GM18861 (cell line): Measurements from ENCODE around the gene MSTN.

Source experiments
- ATAC-seq: cut with Tn5 transposase; IDR thresholded peaks from one replicate; pipeline ENCODE4 v1.9.1; 2021; ENCODE audit not compliant: unreplicated experiment

The MSTN gene

DNA sequence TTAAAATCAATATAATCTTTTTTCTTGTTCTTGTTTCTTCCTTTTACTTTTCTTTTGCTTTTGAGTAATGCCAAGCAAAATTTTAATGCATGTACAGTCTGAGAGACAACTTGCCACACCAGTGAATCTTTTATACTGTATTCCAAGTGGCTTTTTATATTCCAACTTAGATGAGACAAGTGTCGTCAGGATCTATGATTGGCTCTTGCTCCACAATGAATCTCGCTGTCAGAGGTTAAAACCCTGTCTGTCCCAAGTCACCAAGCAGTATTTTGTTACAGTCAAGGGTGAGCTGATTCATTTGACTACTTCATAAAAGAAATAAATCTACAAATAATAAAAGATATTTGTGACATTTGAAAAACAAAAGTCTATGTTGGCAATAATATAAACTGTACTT, at the start of gene MSTN:
MSTN (minus strand) TSS at position 129 of the 400 bp plus-strand sequence. CDS start 133 bp downstream, outside the sequence.
- no peak for ATAC-seq

DNA sequence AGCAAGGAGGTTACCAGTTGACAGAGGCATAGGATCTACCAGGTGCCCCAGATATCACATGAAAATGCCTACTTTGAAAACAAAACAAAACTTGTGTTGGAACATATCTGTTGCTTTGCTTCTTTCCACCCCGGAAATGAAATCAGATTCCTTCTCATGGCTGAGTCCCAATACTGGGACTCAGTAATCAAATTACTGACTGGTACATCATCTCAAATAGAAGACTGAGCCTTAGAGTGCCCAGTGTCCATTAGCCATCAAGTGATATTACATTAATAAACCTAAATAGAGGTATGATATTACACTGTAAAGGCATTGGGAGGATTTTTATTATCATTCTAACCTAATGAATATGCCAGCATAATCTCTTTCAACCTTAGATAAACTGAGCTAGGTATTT, 48.6 kb upstream of the MSTN start:
- no peak for ATAC-seq

DNA sequence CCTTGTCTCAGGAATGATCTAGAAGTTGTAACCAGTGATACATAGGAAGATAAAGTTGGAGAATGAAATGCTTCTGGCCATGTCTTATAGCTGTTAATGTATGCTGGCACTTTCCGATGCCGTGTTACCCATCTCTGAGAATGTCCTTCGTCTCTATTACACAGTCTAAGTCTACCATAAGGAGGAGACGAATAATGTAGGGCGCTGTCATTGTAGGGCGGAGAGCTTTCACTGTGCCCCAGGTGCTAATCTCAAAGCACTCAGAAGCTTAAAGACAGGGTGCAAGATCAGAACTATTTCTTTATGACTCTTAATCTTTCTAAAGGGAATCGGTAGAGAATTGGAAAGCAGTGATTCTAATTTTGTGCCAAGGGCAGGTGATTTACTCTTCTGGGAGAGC, 48.2 kb upstream of the MSTN start:
- no peak for ATAC-seq

- no peak for ATAC-seq
Measured at GRCh38 chr2:190110131-190110530, 47.6 kb upstream of the MSTN start.

DNA sequence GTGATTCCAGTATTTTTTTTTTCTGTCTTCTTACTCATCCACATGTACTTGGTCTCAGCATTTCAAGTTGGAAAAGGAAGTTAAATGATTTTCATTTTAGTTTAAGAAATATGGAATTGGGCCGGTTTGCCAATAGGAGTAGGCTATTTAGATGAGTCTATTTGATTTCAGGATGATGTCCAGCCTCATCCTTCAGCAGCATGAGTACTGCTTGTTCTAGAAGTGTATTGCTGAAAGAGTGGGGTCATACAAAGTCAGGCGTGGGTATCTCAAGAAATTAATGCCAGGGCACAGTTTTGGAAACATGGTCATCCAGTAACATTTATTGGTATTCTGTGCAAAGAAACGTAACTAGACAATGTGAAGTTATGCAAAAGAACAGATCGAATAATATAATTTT, 44.9 kb upstream of the MSTN start:
- ATAC-seq: no peak

- ATAC-seq: no peak
Measured at GRCh38 chr2:190106783-190107182, 44.3 kb upstream of the MSTN start.

DNA sequence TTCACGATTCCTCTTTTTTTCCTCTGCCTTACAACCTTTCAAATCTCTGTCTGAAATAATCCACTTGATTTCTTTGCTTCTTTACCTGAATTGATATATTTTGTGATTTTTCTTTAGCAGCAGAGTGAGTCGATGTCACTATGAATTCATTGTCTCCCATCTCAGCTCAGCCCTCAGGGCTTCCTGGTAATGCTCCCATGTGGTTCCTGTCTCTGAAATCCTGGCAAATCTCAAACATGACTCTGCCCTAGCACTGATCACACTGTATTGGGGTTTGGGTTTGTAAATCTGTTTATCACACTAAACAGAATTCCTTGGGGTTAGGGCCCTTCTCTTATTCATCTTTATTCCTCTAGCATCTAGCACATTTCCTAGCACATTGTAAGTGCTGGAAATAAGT, 43.0 kb upstream of the MSTN start:
- ATAC-seq: no peak

GRCh38 chr2:190103144-190103543, 40.6 kb upstream of the MSTN start:
- no peak for ATAC-seq

GRCh38 chr2:190099890-190100697, 37.6 kb upstream of the MSTN start:
- no peak for ATAC-seq

DNA sequence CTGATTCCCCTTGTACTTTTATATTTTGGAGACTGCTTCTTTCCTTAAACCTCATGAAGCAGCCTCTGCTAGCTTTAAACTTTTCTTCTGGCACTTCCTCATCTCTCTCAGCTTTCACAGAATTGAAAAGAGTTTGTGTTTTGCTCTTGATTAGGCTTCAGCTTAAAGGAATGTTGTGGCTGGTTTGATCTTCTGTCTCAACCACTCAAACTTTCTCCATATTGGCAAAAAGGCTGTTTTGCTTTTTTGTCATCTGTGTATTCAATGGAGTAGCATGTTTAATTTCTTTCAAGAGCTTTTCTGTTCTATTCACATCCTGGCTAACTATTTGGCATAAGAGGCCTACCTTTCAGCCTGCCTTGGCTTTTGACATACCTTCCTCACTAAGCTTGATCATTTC, 36.3 kb upstream of the MSTN start:
- ATAC-seq: no peak

DNA sequence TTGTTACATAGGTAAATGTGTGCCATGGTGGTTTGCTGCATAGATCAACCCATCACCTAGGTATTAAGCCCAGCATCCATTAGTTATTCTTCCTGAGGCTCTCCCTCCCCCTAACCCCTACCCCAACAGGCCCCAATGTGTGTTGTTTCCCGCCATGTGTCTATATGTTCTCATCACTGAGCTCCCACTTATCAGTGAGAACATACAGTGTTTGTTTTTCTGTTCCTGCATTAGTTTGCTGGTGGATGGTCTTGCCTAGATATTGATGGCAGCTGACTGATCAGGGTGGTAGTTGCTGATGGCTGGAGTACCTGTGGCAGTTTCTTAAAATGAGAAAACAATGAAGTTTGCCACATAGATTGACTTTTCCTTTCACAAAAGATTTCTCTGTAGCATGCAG, 34.6 kb upstream of the MSTN start:
- ATAC-seq: no peak

DNA sequence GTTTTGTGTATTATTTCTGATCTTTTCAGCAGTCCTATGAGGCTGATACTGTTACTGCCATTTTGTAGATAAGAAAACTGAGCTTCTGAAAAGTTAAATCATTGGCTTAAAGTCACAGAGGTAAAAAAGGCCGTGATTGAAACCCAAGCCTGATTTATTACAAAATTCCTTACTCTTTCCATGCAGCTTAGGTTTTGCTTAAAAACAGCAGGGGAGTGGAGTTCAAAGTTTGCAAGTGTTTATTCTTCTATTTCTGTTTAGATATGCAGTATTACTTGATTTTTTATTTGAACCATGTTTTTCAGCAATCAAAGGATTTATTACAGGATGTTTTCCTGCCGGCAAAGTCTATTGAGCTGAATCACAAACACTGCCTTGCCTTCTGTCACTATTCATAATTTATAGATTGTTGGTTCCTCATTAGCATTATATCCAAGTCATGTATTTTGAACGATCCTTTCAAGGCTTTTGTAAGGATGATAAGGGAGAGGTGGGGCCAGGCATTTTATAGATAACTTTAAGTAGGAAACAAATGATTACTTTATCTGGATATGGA, 31.9 kb upstream of the MSTN start:
- no peak for ATAC-seq

- no peak for ATAC-seq
Measured at GRCh38 chr2:190093793-190094192, 31.3 kb upstream of the MSTN start.

GRCh38 chr2:190090148-190090547, 27.6 kb upstream of the MSTN start:
- no peak for ATAC-seq

- ATAC-seq: peak; percentile 66
Measured at GRCh38 chr2:190088917-190089316, 26.4 kb upstream of the MSTN start.

GRCh38 chr2:190084704-190085103, 22.2 kb upstream of the MSTN start:
- no peak for ATAC-seq

DNA sequence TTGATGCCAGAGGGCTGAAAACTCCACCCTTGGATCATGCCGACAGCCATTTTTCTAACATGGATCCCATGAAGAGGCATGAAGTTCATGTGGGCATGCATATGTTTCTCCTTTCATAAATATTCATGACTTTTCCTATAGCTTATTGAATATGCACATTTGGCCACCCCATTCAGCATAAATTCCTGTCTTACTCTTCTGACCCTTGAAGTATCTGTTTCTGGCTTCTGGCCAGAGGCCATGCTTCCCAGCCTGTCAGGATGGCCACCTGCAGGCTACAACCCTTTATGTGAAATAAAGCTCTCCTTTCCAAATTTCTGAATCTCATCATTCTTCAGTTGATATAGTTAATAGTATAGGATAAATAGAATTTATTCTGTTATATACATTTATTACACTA, 19.6 kb upstream of the MSTN start:
- ATAC-seq: no peak

GRCh38 chr2:190080527-190081049, 18.1 kb upstream of the MSTN start:
- ATAC-seq: no peak

DNA sequence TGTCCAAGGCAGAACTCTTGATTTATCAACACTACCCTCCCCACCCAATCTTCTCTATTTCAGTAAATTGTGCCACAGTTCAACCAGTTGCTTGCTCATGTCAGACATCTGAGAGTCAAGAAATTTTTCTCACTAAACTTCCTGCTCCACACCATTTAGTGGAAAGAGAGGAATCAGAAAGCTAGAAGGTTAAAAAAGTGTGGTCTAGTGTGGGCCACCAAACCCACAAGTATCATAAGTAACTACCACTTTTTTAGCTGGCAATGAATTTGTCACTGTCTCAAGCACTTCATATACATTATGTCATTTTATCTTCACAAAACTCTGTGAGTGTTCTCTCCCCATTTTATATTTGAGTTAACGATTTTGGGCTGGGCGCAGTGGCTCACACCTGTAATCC, 16.6 kb upstream of the MSTN start:
- no peak for ATAC-seq

GRCh38 chr2:190075623-190076022, 13.1 kb upstream of the MSTN start:
- no peak for ATAC-seq

DNA sequence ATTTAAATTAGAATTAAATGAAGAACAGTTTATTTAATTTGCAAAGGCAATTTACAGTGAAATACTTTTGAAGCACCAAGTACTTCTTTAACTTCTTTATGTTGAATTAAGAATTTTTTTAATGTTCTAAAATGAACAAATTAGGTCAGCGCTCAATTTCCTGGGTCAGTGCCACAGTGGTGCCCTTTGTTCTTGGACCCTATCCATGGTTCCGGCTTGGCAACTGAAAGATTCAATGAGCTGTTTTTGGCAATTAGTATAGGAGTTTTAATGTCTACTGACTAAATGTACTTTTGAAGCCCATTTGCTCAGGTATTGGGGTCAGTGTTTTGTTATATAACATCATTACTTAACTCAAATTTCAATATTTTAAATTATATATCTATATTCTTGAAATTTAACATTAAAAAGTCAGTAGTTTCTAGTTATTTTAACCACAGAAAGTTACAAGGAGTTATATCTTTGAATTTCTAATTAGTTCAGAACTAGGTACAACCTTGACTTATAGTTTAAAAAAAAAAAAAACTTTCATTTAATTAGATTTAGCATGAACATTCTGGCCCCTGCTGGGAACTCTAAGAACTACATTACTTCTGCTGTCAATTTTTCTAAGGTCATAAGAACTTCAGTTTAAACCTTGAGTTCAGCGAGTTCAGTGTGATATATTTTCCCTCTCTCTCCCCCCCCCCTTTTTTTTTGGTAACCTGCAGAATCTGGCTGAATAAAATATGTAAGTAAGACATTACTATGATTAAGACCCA, 7.6 kb upstream of the MSTN start:
- peak; percentile 69 for ATAC-seq

- ATAC-seq: no peak
Measured at GRCh38 chr2:190068764-190069163, 6.2 kb upstream of the MSTN start.
